HG02970 (cell line): Measurements from ENCODE around the gene SLC51A.
"Not testable (repeated sequence)": the region's sequence is repeated elsewhere in the genome, so short reads cannot be mapped to it uniquely, and the experiment has no call there.

Source experiments
- ATAC-seq: cut with Tn5 transposase; IDR thresholded peaks from one replicate; pipeline ENCODE4 v1.9.1; 2021; ENCODE audit warnings: mild to moderate bottlenecking, moderate library complexity, moderate number of reproducible peaks; ENCODE audit not compliant: unreplicated experiment, low FRiP score

SLC51A gene

GRCh38 chr3:196216089-196216564, at the start of gene SLC51A:
SLC51A (plus strand) TSS chr3:196216534; CDS start chr3:196216713, 179 bp downstream.
- ATAC-seq = no peak

- ATAC-seq = no peak
Measured at GRCh38 chr3:196166741-196167140, 49.6 kb upstream of the SLC51A start.

- ATAC-seq = no peak
Measured at GRCh38 chr3:196168808-196169391, 47.4 kb upstream of the SLC51A start.

GRCh38 chr3:196169836-196170240, 46.5 kb upstream of the SLC51A start:
- ATAC-seq = no peak

- ATAC-seq = not testable (repeated sequence)
Measured at GRCh38 chr3:196170296-196170695, 46.0 kb upstream of the SLC51A start.

- no peak for ATAC-seq
Measured at GRCh38 chr3:196174652-196175051, 41.7 kb upstream of the SLC51A start.

- ATAC-seq = no peak
Measured at GRCh38 chr3:196175116-196175625, 41.2 kb upstream of the SLC51A start.

- ATAC-seq = no peak
Measured at GRCh38 chr3:196175722-196176121, 40.6 kb upstream of the SLC51A start.

- no peak for ATAC-seq
Measured at GRCh38 chr3:196177567-196177966, 38.8 kb upstream of the SLC51A start.

GRCh38 chr3:196177967-196178366, 38.4 kb upstream of the SLC51A start:
- no peak for ATAC-seq

- ATAC-seq = no peak
Measured at GRCh38 chr3:196178993-196179379, 37.3 kb upstream of the SLC51A start.

- ATAC-seq = peak; percentile 59
Measured at GRCh38 chr3:196179380-196180308, 36.7 kb upstream of the SLC51A start.

- ATAC-seq = no peak
Measured at GRCh38 chr3:196180346-196180745, 36.0 kb upstream of the SLC51A start.

- no peak for ATAC-seq
Measured at GRCh38 chr3:196181127-196181546, 35.2 kb upstream of the SLC51A start.

GRCh38 chr3:196184169-196184432, 32.2 kb upstream of the SLC51A start:
- ATAC-seq = not testable (repeated sequence)

GRCh38 chr3:196184881-196185280, 31.5 kb upstream of the SLC51A start:
- ATAC-seq = no peak

- peak; percentile 39 for ATAC-seq
Measured at GRCh38 chr3:196186651-196187573, 29.4 kb upstream of the SLC51A start.

GRCh38 chr3:196189566-196190347, 26.6 kb upstream of the SLC51A start:
- no peak for ATAC-seq

GRCh38 chr3:196192036-196192523, 24.3 kb upstream of the SLC51A start:
- no peak for ATAC-seq
